GM21447 (cell line): ENCODE data around the gene RFTN1.

Experiments used
- ATAC-seq: cut with Tn5 transposase; IDR thresholded peaks from one replicate; pipeline ENCODE4 v1.9.1; 2021; ENCODE audit not compliant: unreplicated experiment

RFTN1 gene

GRCh38 chr3:16513141-16514020 is at the start of gene RFTN1:
RFTN1 (minus strand) TSS chr3:16513699; CDS start chr3:16493869, 19,830 bp downstream.
- ATAC-seq = no peak

- no peak for ATAC-seq
Measured at GRCh38 chr3:16559653-16560365, 46.3 kb upstream of the RFTN1 start.

GRCh38 chr3:16554126-16554525 is 40.6 kb upstream of the RFTN1 start:
- no peak for ATAC-seq

- no peak for ATAC-seq
Measured at GRCh38 chr3:16552757-16553156, 39.3 kb upstream of the RFTN1 start.

GRCh38 chr3:16551342-16551976 is 38.0 kb upstream of the RFTN1 start:
- ATAC-seq = no peak

- peak; percentile 88 for ATAC-seq
Measured at GRCh38 chr3:16550676-16551341, 37.3 kb upstream of the RFTN1 start.

- ATAC-seq = peak; percentile 26
Measured at GRCh38 chr3:16550305-16550675, 36.8 kb upstream of the RFTN1 start.

GRCh38 chr3:16548721-16549120 is 35.2 kb upstream of the RFTN1 start:
- ATAC-seq = no peak

- no peak for ATAC-seq
Measured at GRCh38 chr3:16547561-16548357, 34.3 kb upstream of the RFTN1 start.

- ATAC-seq = no peak
Measured at GRCh38 chr3:16546186-16547010, 32.9 kb upstream of the RFTN1 start.

GRCh38 chr3:16545413-16546185 is 32.1 kb upstream of the RFTN1 start:
- ATAC-seq = no peak

GRCh38 chr3:16543242-16543864 is 29.9 kb upstream of the RFTN1 start:
- ATAC-seq = no peak

- ATAC-seq = no peak
Measured at GRCh38 chr3:16538507-16538906, 25.0 kb upstream of the RFTN1 start.

GRCh38 chr3:16536996-16537395 is 23.5 kb upstream of the RFTN1 start:
- ATAC-seq = no peak

GRCh38 chr3:16536344-16536663 is 22.8 kb upstream of the RFTN1 start:
- no peak for ATAC-seq

- ATAC-seq = no peak
Measured at GRCh38 chr3:16534640-16535262, 21.3 kb upstream of the RFTN1 start.

GRCh38 chr3:16533928-16534574 is 20.6 kb upstream of the RFTN1 start:
- ATAC-seq = no peak

- ATAC-seq = peak; percentile 53
Measured at GRCh38 chr3:16529264-16529663, 15.8 kb upstream of the RFTN1 start.
